ENCODE measurements around the gene SHOX.

SHOX gene

GRCh38 chrX:681989-682388, 51.4 kb downstream of the SHOX start:
- H3K4me1 ChIP-seq (ENCODE audit: control insufficient read depth, low read length) = no peaks in the 10 kb centered on the region
- no peak overlapping the region for H3K4me2 ChIP-seq (ENCODE audit: low read length)
- no peaks in the 10 kb centered on the region for H3K36me3 ChIP-seq (ENCODE audit: control insufficient read depth, low read length)
- H3F3A ChIP-seq (ENCODE audit: control insufficient read depth, insufficient read depth) = no peaks in the 10 kb centered on the region
- H3K79me2 ChIP-seq (ENCODE audit: control insufficient read depth, low read length) = no peaks in the 10 kb centered on the region
- H3K9me3 ChIP-seq (ENCODE audit: control insufficient read depth, insufficient read depth, low read length) = peaks cover 10% of the 10 kb centered on the region; the same call in 1 of the 2 replicates
- no peak overlapping the region for H3K4me3 ChIP-seq (ENCODE audit: low read length)
- no peak overlapping the region for H3K27ac ChIP-seq (ENCODE audit: low read depth, low read length)
- TF ChIP-seq EZH2phosphoT487 (IDR thresholded peaks at IDR 0.05; ENCODE audit: borderline replicate concordance, low read length) (no peak), CTCF (IDR thresholded peaks at IDR 0.05; ENCODE audit: low read depth, low read length, poor library complexity, severe bottlenecking) (no peak)
- no peaks in the 10 kb centered on the region for H3K9me2 ChIP-seq (replicated peaks; ENCODE audit: control insufficient read depth, low read length)
- no peaks in the 10 kb centered on the region for H4K20me1 ChIP-seq (ENCODE audit: control insufficient read depth, insufficient read depth, low read depth, low read length)
- H3K27me3 ChIP-seq (ENCODE audit: control insufficient read depth, low read length) = no peaks in the 10 kb centered on the region

GRCh38 chrX:682892-683291, 52.3 kb downstream of the SHOX start:
- Histone ChIP-seq H3K9me3 (ENCODE audit: control insufficient read depth, insufficient read depth, low read length) (peaks cover 10% of the 10 kb centered on the region; the same call in 1 of the 2 replicates), H3K4me3 (ENCODE audit: low read length) (no peak overlapping the region), H3K27ac (ENCODE audit: low read depth, low read length) (no peak overlapping the region), H3K27me3 (ENCODE audit: control insufficient read depth, low read length) (no peaks in the 10 kb centered on the region), H3K9me2 (replicated peaks; ENCODE audit: control insufficient read depth, low read length) (no peaks in the 10 kb centered on the region), H3K4me2 (ENCODE audit: low read length) (no peak overlapping the region), H3F3A (ENCODE audit: control insufficient read depth, insufficient read depth) (no peaks in the 10 kb centered on the region), H4K20me1 (ENCODE audit: control insufficient read depth, insufficient read depth, low read depth, low read length) (no peaks in the 10 kb centered on the region), H3K4me1 (ENCODE audit: control insufficient read depth, low read length) (no peaks in the 10 kb centered on the region), H3K79me2 (ENCODE audit: control insufficient read depth, low read length) (no peaks in the 10 kb centered on the region), H3K36me3 (ENCODE audit: control insufficient read depth, low read length) (no peaks in the 10 kb centered on the region)
- no peak for TF ChIP-seq CTCF (IDR thresholded peaks at IDR 0.05; ENCODE audit: low read depth, low read length, poor library complexity, severe bottlenecking)
- TF ChIP-seq EZH2phosphoT487 (IDR thresholded peaks at IDR 0.05; ENCODE audit: borderline replicate concordance, low read length) = no peak

- no peak overlapping the region for H3K4me2 ChIP-seq (ENCODE audit: low read length)
- no peaks in the 10 kb centered on the region for H4K20me1 ChIP-seq (ENCODE audit: control insufficient read depth, insufficient read depth, low read depth, low read length)
- no peak overlapping the region for H3K27ac ChIP-seq (ENCODE audit: low read depth, low read length)
- H3K4me3 ChIP-seq (ENCODE audit: low read length) = no peak overlapping the region
- no peaks in the 10 kb centered on the region for H3K79me2 ChIP-seq (ENCODE audit: control insufficient read depth, low read length)
- H3K27me3 ChIP-seq (ENCODE audit: control insufficient read depth, low read length) = no peaks in the 10 kb centered on the region
- H3K4me1 ChIP-seq (ENCODE audit: control insufficient read depth, low read length) = no peaks in the 10 kb centered on the region
- H3K9me3 ChIP-seq (ENCODE audit: control insufficient read depth, insufficient read depth, low read length) = peaks cover 10% of the 10 kb centered on the region; the same call in 1 of the 2 replicates
- no peaks in the 10 kb centered on the region for H3F3A ChIP-seq (ENCODE audit: control insufficient read depth, insufficient read depth)
- H3K36me3 ChIP-seq (ENCODE audit: control insufficient read depth, low read length) = no peaks in the 10 kb centered on the region
- H3K9me2 ChIP-seq (replicated peaks; ENCODE audit: control insufficient read depth, low read length) = no peaks in the 10 kb centered on the region
- TF ChIP-seq CTCF (IDR thresholded peaks at IDR 0.05; ENCODE audit: low read depth, low read length, poor library complexity, severe bottlenecking) = no peak
- TF ChIP-seq EZH2phosphoT487 (IDR thresholded peaks at IDR 0.05; ENCODE audit: borderline replicate concordance, low read length) = no peak
These were observed 53.0 kb downstream of the SHOX start for GRCh38 chrX:683576-683975.

Data from DOHH2 (cell line).